ENCODE data around the gene CEP131.

DNA sequence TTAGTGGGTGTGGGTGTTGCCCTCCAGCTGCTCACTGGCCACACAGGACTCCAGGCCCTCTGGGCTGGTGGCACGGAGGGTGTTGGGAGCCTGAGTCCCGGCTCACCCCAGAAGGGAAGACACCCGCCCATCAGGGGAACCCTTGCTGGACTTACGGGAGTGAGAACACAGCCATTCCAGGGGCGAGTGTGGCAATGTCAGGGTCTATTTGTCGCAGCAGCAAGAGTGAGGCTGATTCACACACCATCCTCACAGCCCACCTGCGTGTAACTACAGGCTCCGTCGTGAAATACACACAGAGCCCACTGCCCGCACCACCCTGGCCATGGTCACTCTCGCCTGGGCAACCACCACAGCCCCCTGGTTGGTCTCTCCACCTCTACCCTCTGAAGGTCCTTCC is 39.0 kb downstream of the CEP131 start:
- TF ChIP-seq, protein P1, sequence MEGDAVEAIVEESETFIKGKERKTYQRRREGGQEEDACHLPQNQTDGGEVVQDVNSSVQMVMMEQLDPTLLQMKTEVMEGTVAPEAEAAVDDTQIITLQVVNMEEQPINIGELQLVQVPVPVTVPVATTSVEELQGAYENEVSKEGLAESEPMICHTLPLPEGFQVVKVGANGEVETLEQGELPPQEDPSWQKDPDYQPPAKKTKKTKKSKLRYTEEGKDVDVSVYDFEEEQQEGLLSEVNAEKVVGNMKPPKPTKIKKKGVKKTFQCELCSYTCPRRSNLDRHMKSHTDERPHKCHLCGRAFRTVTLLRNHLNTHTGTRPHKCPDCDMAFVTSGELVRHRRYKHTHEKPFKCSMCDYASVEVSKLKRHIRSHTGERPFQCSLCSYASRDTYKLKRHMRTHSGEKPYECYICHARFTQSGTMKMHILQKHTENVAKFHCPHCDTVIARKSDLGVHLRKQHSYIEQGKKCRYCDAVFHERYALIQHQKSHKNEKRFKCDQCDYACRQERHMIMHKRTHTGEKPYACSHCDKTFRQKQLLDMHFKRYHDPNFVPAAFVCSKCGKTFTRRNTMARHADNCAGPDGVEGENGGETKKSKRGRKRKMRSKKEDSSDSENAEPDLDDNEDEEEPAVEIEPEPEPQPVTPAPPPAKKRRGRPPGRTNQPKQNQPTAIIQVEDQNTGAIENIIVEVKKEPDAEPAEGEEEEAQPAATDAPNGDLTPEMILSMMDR (IDR thresholded peaks at IDR 0.05), result no peak
- no peak for TF ChIP-seq POLR2A (IDR thresholded peaks at IDR 0.05)
